Left lung (tissue), 10 donors: ENCODE results near the gene SURF4. TPM values are rescaled to one million over a fixed set of nuclear protein-coding genes. Genes with fewer than 3 reads are reported as not detected.

Source experiments
- ATAC-seq: fragments of 200-7000 bp; cut with Tn5 transposase; one replicate; pipeline ENCODE4 v1.9.1; 2020; ENCODE audit warnings: moderate library complexity
- DNase-seq, 4 donors: peaks; one replicate each; pipeline ENCODE4 v3.0.0-alpha.2; 2013 to 2020
- H3K27ac ChIP-seq, 2 donors: fragments of 200-600 bp; sonication (generic) in 1 of 2; one replicate each; pipeline versions ENCODE4 v1.5.0 to v1.8.0; 2020 to 2021
- H3K27me3 ChIP-seq, 2 donors: fragments of 200-600 bp; sonication (generic) in 1 of 2; one replicate each; pipeline versions ENCODE4 v1.5.0 to v1.8.0; 2020 to 2021
- H3K36me3 ChIP-seq, 2 donors: fragments of 200-600 bp; sonication (generic) in 1 of 2; one replicate each; pipeline versions ENCODE4 v1.5.0 to v1.8.0; 2020 to 2021
- H3K4me1 ChIP-seq, 2 donors: fragments of 200-600 bp; one replicate each; pipeline ENCODE4 v1.8.0; 2021
- H3K4me3 ChIP-seq, 2 donors: fragments of 200-600 bp; sonication (generic) in 1 of 2; one replicate each; pipeline versions ENCODE4 v1.5.0 to v1.8.0; 2020 to 2021; ENCODE audit warnings: mild to moderate bottlenecking in 1 of 2
- H3K9me3 ChIP-seq, 2 donors: fragments of 200-600 bp; sonication (generic) in 1 of 2; one replicate each; pipeline versions ENCODE4 v1.5.0 to v1.8.0; 2020 to 2021
- intact Hi-C, 2 donors: fragments of 100-400 bp; cut with DNase I; formaldehyde crosslinking; loops; one replicate each; pipeline versions ENCODE4 v1.11.2 to v1.14.2; 2022
- polyA plus RNA-seq, 6 donors: library from polyadenylated mRNA; unstranded; fragments of 120-200 nt; gene quantifications; one replicate each; pipeline ENCODE4 v1.2.1, GENCODE V29; 2013; ENCODE audit not compliant: insufficient read length in 6 of 6
- total RNA-seq, 2 donors: library from RNA; stranded (reverse); fragmentation: NEBNext Ultra II Directional; extraction: Animal tissue kit (Norgen Biotek cat#: 25700); gene quantifications; one replicate each; pipeline ENCODE4 v1.2.1, GENCODE V29; 2021
- TF ChIP-seq, protein P1 (sequence below), 2 donors: fragments of 200-600 bp; sonication (generic) in 1 of 2; IDR thresholded peaks; one replicate each; pipeline versions ENCODE4 v1.5.0 to v1.8.0; 2021; ENCODE audit warnings: antibody characterized with exemption in 2 of 2
- donor health status: DM: no; HTN: yes; CAD: no.
- donor health status: DM: no; HTN: no; CAD: no.

Gene SURF4
- total and polyA plus RNA-seq, 8 donors: 117 to 252 (median 132) TPM

DNA sequence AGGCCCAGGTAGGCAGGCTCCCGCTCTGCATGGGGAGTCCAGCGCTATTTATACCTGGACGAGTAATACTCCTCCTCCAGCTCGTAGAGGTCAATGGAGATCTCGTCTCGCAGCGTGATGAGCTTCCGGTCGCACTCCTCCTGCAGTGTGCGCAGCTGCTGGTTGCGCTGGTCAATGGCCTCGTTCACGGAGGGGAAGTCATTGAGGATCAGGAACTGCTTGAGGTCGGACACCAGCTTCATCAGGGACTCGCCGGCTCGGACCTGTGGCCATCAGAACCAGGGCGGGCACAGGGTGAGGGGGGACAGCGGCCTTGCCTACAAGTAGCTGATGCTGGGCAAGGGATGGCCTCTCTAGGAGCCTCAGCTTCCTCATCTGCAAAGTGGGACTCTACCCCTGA is 31.8 kb downstream of the SURF4 start:
- no peak for ATAC-seq

DNA sequence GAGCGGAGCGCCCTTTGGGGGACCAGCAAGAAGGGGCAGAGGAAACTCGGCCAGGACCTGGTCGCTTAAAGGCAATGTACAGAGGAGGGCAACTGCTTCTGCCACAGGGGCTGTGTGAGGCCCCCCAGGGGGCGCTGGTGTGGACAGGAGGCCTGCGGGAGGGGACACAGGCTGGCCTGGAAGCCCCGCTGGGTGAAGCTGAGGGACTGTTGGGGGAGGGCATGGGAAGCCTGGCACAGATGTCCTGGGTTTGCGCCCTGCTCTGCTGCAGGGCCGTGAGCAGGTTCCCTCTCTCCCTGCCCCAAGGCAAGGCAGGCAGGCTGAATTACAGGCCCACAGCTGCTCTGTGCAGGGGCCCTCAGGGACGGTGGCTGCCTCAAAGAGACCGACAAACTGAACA is 33.3 kb downstream of the SURF4 start:
- Histone ChIP-seq H3K4me3 (no peak overlapping the region), H3K9me3 (no peaks in the 10 kb centered on the region), H3K27ac (peak overlapping the region in 1 of 2 donors; percentile 85), H3K36me3 (peaks cover 0 to 72% of the 10 kb centered on the region in 2 donors), H3K4me1 (peaks cover 0 to 59% of the 10 kb centered on the region in 2 donors), H3K27me3 (no peaks in the 10 kb centered on the region)
- TF ChIP-seq, protein P1, sequence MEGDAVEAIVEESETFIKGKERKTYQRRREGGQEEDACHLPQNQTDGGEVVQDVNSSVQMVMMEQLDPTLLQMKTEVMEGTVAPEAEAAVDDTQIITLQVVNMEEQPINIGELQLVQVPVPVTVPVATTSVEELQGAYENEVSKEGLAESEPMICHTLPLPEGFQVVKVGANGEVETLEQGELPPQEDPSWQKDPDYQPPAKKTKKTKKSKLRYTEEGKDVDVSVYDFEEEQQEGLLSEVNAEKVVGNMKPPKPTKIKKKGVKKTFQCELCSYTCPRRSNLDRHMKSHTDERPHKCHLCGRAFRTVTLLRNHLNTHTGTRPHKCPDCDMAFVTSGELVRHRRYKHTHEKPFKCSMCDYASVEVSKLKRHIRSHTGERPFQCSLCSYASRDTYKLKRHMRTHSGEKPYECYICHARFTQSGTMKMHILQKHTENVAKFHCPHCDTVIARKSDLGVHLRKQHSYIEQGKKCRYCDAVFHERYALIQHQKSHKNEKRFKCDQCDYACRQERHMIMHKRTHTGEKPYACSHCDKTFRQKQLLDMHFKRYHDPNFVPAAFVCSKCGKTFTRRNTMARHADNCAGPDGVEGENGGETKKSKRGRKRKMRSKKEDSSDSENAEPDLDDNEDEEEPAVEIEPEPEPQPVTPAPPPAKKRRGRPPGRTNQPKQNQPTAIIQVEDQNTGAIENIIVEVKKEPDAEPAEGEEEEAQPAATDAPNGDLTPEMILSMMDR (IDR thresholded peaks at IDR 0.05): no peak
- no peak for ATAC-seq
- peak in 1 of 4 donors; percentile 72 for DNase-seq
- intact Hi-C loops: no loop called here

More for the DNA sequence above, 31.8 kb downstream of the SURF4 start:
- no peak overlapping the region for H3K27ac ChIP-seq
- peak in 1 of 4 donors; percentile 54 for DNase-seq
- H3K36me3 ChIP-seq: peaks cover 0 to 73% of the 10 kb centered on the region in 2 donors
- intact Hi-C loops: no loop called here
- H3K4me1 ChIP-seq: peaks cover 5 to 61% of the 10 kb centered on the region in 2 donors
- TF ChIP-seq, protein P1 (IDR thresholded peaks at IDR 0.05): no peak
- no peaks in the 10 kb centered on the region for H3K27me3 ChIP-seq
- H3K4me3 ChIP-seq: no peak overlapping the region
- H3K9me3 ChIP-seq: no peaks in the 10 kb centered on the region

DNA sequence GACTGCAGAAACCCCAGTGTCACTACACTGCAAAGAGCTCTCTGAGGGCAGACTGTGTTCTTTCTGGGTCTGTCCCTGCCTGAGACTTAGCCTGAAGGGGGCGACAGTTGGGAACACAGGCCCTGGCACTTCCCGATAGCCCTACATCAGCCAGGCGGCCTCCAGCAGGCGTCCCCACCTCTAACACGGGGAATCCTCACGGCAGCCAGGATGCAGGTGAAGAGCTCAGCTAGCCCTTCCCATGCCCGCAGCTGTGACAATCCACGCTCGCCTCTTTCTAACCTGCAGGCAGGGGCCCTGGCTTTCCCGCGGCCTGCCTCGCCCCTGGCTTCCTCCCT is 33.8 kb downstream of the SURF4 start:
- no peak for ATAC-seq
- TF ChIP-seq, protein P1 (IDR thresholded peaks at IDR 0.05): no peak
- H3K27ac ChIP-seq: peak overlapping the region in 1 of 2 donors; percentile 85
- peak in 1 of 4 donors; percentile 56 for DNase-seq
- H3K4me3 ChIP-seq: peak overlapping the region in 1 of 2 donors; percentile 20
- H3K36me3 ChIP-seq: peaks cover 0 to 72% of the 10 kb centered on the region in 2 donors
- peaks cover 0 to 61% of the 10 kb centered on the region in 2 donors for H3K4me1 ChIP-seq
- no peaks in the 10 kb centered on the region for H3K9me3 ChIP-seq
- intact Hi-C loops: no loop called here
- H3K27me3 ChIP-seq: no peaks in the 10 kb centered on the region

DNA sequence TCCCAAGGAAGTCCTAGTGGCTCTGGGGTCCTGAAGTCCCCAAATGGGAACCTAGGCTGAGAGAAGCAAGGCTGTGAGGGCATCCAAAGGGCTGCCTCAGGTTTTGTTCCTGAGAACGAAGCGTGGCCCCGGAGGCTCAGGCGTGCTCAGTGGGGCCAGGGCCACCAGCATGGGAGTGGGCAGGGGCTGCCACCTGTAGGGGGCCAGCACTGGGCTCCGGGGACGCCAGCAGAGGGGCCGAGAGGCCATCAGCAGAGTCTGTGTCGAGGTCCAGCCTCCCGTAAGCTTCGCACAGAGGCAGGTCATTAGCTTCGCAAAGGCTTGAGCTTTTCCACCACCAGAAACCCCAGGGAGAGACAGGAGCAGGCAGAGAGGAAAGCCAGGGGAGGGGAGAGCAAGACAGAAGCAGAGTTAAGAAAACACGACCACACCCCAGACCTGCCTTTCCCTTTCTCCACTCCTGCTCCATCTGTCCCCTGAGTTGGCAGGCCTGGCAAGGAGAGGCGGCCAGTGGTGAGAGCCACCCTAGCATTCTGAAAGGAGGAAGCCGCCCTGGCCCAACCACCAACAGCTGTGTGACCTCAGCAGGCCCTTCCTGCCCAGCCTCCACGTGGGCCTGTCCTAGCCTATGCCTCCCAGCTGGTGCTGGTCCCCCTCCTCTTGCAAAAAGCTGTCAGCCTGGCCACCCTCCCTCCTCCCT is 34.3 kb downstream of the SURF4 start:
- TF ChIP-seq, protein P1 (IDR thresholded peaks at IDR 0.05): no peak
- DNase-seq: peak in 3 of 4 donors; percentile 13 to 91 (median 80)
- Histone ChIP-seq H3K36me3 (peaks cover 0 to 72% of the 10 kb centered on the region in 2 donors), H3K4me3 (peak overlapping the region in 1 of 2 donors; percentile 20), H3K9me3 (no peaks in the 10 kb centered on the region), H3K4me1 (peaks cover 3 to 61% of the 10 kb centered on the region in 2 donors), H3K27me3 (no peaks in the 10 kb centered on the region), H3K27ac (peak overlapping the region in 1 of 2 donors; percentile 85)
- ATAC-seq: peak; percentile 73
- intact Hi-C loops: no loop called here

DNA sequence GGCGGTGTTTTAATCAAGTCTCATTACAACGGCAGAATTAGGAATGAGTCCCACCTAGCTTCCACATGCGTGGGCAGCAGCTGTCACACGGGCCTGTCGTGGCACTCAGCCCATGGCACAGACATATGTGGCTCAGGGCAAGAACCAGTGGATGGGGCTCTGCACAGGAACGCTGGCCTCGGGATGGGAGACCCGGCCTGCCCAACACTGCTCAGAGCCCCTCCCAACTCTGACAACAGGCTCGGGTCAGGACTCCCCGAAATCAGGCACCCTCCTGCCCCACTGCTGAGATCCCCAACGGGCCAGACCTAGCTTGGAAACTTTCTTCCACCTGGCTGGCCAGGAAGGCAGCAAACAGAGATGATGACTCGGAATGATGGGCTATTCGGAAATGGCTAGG is 34.9 kb downstream of the SURF4 start:
- intact Hi-C loops: no loop called here
- H3K4me1 ChIP-seq: peaks cover 5 to 58% of the 10 kb centered on the region in 2 donors
- peaks cover 0 to 71% of the 10 kb centered on the region in 2 donors for H3K36me3 ChIP-seq
- H3K9me3 ChIP-seq: no peaks in the 10 kb centered on the region
- H3K27ac ChIP-seq: peak overlapping the region in 1 of 2 donors; percentile 85
- peak overlapping the region in 1 of 2 donors; percentile 20 for H3K4me3 ChIP-seq
- ATAC-seq (no peak), DNase-seq (peak in 1 of 4 donors; percentile 60)
- no peaks in the 10 kb centered on the region for H3K27me3 ChIP-seq
- TF ChIP-seq, protein P1 (IDR thresholded peaks at IDR 0.05): no peak
